HG03064 (cell line): ENCODE data around the gene VSIG10L.

ENCODE experiments used
- ATAC-seq: cut with Tn5 transposase; IDR thresholded peaks from one replicate; pipeline ENCODE4 v1.9.1; 2021; ENCODE audit warnings: low read depth; ENCODE audit not compliant: unreplicated experiment

Gene VSIG10L

DNA sequence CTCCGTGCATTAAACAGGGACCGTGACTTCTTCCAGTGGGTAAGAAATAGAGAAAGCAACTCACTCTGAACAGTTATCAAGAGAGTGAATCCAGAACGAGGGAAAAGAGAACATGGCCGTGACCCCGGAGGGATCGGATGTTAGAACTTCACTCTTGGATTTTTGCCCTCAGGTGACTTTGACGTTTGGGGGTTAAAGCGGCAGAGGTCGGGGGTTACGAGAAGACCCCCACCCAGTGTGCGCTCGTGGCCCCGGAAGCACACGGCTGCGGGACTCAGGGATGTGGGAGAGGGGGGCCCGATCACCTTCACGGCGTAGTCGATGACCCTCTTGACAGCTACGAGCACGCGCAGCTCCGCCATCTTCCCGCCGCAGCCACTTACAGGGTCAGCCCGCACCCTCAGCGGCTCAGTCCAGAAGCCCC, 24.0 kb upstream of the VSIG10L start, which contains the start of gene ETFB:
Gene ETFB (minus strand): TSS at position 424 of the 424 bp plus-strand sequence. CDS start 62 bp downstream, at position 362.
- ATAC-seq = no peak

DNA sequence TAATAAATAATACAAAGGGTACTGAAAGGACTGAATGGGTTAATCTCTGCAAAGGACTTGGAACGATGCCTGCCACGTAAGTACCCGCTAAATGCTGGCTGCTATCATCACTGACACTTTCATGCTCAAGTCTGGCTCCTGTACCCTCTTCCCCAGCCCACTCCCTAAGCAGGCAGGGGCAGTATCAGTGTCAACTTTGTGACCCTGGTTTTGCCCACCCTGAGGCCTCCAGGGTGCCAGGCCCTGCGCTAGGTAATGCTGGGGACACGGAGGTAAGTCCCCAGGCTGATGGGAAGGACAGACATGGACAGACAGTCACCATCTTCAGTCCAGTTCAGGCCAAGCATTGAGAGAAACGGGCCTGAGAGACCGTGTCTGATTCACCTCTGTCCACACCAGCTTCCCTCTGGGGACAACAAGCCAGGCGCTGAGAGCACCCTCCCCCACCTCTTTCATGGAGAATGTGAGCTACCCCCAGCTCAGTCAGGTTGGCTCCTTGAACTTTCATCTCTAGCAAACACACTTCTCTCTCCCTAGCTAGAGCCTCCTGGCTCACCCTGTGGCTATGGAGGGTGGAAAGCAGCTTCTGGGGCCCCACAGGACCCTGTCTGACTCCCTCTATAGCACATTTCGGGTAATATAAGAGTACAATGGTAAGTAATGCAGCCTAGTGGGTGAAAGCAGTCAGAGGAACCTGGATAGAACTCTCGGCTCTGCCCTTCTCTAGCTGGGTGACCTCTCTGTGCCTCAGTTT, 23.4 kb upstream of the VSIG10L start:
- ATAC-seq = no peak

- no peak for ATAC-seq
Observed at GRCh38 chr19:51364200-51365106, 22.5 kb upstream of the VSIG10L start.

- ATAC-seq = no peak
Observed at GRCh38 chr19:51361239-51361638, 19.3 kb upstream of the VSIG10L start.

GRCh38 chr19:51359294-51359693, 17.4 kb upstream of the VSIG10L start:
- ATAC-seq = no peak

- no peak for ATAC-seq
Observed at GRCh38 chr19:51357952-51358351, 16.0 kb upstream of the VSIG10L start.

DNA sequence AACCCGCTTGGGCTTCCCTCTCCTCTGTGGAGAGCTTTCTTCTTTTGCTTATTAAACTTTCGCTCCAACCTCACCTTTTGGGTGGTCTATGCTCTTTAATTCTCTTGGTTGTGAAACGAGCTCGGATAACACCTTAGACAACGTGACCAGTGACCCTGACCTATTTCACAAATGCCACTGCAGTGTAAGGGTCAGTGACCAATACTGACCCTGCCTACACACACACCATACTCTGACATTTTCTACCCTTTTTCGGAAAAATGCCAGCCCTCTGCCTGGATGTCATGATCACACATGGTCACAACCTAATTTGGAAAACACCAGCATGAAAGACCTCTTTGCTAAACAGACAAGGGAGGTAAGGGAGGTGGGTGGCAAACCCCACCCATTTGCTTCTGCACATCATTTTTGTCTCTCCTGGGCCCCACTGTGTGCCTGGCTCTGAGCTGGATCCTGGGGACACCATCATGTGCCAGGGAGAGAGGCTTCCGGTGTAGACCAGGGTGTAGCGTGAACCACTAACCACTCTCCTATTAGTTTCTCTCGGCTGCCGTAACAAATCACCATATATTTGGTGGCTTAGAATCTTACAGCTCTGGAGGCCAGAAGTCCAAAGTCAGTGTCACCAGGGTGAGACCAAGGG, 14.3 kb upstream of the VSIG10L start:
- no peak for ATAC-seq

DNA sequence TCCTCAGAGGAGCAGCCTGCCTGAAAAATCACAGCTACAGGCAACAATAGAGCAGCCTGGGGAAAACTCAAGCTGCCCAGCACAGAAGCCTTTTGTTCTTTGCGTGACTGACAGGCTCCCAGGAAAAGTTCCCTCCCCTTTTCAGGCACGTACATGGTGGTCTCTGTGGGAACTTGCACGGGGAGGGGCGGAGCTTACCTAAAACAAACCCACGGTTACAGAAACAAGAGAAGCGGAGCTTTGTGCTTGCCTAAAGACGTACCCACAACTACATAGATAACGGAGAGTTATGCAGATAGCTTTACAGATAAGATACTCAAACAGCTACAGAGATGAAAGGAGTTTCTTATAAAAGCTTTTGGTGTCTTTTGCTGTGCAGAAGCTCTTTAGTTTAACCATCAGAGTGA, 12.8 kb upstream of the VSIG10L start:
- no peak for ATAC-seq

GRCh38 chr19:51354103-51354741, 12.3 kb upstream of the VSIG10L start:
- no peak for ATAC-seq

- ATAC-seq = no peak
Observed at GRCh38 chr19:51352783-51353360, 10.9 kb upstream of the VSIG10L start.

GRCh38 chr19:51351266-51351990, 9.5 kb upstream of the VSIG10L start:
- no peak for ATAC-seq

DNA sequence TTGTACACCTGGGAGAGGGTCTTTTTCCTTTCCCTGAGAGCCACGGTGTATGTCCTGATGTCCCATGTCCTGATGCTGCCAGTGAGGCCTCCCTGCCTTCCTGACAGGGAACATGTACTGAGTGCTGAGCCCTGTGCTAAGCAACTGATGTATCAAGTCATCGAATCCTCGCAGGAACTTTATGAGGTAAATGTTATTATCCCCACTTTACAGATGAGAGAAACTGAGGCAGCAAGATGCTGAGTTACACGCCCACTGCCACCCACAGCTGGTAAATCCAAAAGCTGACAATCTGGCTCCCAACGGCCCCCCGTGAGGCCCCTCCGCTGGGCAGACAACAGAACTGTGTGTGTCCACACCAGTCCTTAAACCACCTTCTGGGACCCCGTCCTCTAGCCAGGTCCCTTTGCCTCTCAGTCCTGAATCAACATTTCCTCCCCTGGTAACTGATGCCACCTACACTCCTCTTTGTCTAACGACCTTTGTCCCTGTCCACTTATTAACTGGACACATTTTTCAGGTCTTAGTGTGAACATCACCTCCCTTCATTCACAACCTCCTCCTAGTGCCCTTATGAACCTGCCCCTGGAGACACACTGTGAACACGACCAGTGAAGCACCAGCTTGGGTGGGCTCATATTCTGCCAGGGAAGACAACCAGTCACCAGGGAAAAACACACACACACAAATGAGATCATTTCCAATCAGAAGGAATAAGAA, 5.4 kb upstream of the VSIG10L start:
- no peak for ATAC-seq

- no peak for ATAC-seq
Observed at GRCh38 chr19:51346742-51347141, 4.8 kb upstream of the VSIG10L start.

DNA sequence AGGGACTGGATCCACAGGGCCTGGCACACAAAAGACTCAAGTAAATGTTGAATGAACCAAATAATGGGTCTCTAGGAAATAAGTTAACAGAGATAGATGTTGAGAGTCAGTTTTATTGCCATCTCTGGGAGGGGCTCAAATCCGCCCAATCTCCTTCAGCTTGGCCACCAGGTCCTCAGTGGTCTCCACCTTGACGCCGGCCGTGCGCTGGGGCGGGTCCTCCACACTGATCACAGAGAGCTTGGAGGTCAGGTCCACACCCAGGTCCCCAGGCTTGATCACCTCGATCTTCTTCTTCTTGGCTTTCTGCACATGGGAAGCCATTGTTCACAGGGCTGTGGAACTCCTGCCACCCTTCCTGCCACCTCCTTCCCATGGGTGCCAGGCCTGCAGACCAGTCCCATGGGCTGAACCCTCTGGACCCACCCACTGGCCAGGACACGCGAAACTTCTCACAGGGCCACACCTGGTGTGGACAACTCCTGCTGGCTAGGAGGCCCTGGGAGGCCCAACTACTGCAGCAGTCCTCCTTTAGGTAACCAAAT, 3.2 kb upstream of the VSIG10L start:
- no peak for ATAC-seq

DNA sequence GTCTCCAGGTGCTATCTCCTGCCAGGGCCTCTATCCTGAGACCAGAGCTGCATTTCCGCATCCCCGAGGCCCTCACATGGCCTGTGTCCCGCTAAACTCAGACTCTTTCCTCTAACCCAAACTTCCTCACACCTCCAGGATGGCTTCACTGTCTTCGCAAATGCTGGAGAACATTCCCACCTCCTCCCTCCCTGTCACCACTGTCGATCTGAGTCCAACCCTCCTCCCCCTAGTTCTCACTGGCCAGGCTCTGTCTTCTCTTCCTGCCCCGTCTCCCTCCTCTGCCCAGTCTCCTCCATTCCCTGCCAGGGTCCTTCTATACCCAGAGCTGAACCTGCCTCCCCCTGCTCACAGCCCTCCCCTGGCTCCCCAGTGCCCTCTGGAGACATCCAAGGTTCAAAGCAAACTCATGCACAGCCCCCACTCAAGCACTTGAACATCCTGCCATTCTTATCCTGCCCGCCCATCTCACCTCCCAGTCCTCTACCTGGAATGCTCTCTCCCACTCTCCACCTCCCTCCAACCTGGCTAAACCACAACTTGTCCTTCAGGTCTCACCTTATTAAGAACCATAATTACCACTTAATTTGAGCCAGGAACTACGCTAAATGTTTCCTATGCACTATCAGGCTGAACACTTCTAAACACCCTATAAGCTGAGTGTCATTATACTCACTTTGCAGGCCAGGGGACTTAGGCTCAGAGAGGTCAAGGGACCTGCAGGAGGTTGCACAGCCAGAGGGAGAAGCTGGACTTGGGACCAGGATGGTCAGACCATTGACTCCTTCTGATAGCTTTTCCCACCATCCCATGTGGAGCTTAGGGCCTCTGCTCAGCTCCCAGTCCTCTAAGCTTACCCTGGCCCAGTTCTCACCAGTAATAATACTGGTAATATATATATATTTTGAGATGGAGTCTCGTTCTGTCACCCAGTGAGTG, 961 bp upstream of the VSIG10L start:
- no peak for ATAC-seq

- no peak for ATAC-seq
Observed at GRCh38 chr19:51341066-51341465, 873 bp downstream of the VSIG10L start.
